Heart left ventricle (tissue), 16 donors: ENCODE measurements around the gene PPP1R12C. TPM values are rescaled to one million over a fixed set of nuclear protein-coding genes. Genes with fewer than 3 reads are reported as not detected.
A peak's percentile ranks its signal among the peaks of the same experiment; 100 is the strongest.
"Not testable (repeated sequence)": the region's sequence is repeated elsewhere in the genome, so short reads cannot be mapped to it uniquely, and the experiment has no call there.

Experiments
- ATAC-seq, 4 donors: fragments of 200-7000 bp; cut with Tn5 transposase; one replicate each; pipeline ENCODE4 v1.9.1; 2020 to 2022; ENCODE audit warnings: moderate library complexity in 4 of 4, mild to moderate bottlenecking in 3 of 4, moderate number of reproducible peaks in 1 of 4
- DNase-seq, 5 donors: peaks; one replicate each; pipeline ENCODE4 v3.0.0-alpha.2; 2020
- H3K27ac ChIP-seq, 12 donors: fragments of 200-600 bp; sonication (generic) in 4 of 12; one replicate each; pipeline versions ENCODE4 v1.5.0 to v1.8.0; 2016 to 2022; ENCODE audit warnings: mild to moderate bottlenecking in 2 of 12
- H3K27me3 ChIP-seq, 9 donors: fragments of 200-600 bp; sonication (generic) in 2 of 9; one replicate each; pipeline versions ENCODE4 v1.5.1 to v1.8.0; 2016 to 2022; ENCODE audit warnings: mild to moderate bottlenecking in 3 of 9
- H3K36me3 ChIP-seq, 9 donors: fragments of 200-600 bp; sonication (generic) in 2 of 9; one replicate each; pipeline versions ENCODE4 v1.5.0 to v1.8.0; 2018 to 2022; ENCODE audit warnings: mild to moderate bottlenecking in 2 of 9
- H3K4me1 ChIP-seq, 12 donors: fragments of 200-600 bp; sonication (generic) in 4 of 12; one replicate each; pipeline versions ENCODE4 v1.5.0 to v1.8.0; 2016 to 2022; ENCODE audit warnings: mild to moderate bottlenecking in 3 of 12
- H3K4me3 ChIP-seq, 12 donors: fragments of 200-600 bp; sonication (generic) in 4 of 12; one replicate each; pipeline versions ENCODE4 v1.5.0 to v1.8.0; 2017 to 2022; ENCODE audit warnings: mild to moderate bottlenecking in 9 of 12, moderate library complexity in 4 of 12
- H3K9me3 ChIP-seq, 12 donors: fragments of 200-600 bp; sonication (generic) in 4 of 12; one replicate each; pipeline versions ENCODE4 v1.5.0 to v1.8.0; 2016 to 2022; ENCODE audit warnings: mild to moderate bottlenecking in 1 of 12
- POLR2A ChIP-seq, 2 donors: fragments of 450-650 bp; IDR thresholded peaks; one replicate each; pipeline ENCODE4 v1.6.1; 2017; ENCODE audit warnings: antibody characterized with exemption in 2 of 2, mild to moderate bottlenecking in 2 of 2, moderate library complexity in 2 of 2
- WGBS, 4 donors: extraction: QIAGEN DNeasy Blood & Tissue Kit in 2 of 4; methylation state at CpG; one replicate each; pipeline versions ENCODE4 v1.1.5 to v1.1.7; 2013 to 2018; 5-methylcytosine and 5-hydroxymethylcytosine counted together
- intact Hi-C, 10 donors: fragments of 100-400 bp; cut with DNase I; formaldehyde crosslinking; loops; one replicate each; pipeline versions ENCODE4 v1.11.1 to v1.14.2; 2022
- polyA plus RNA-seq, 2 donors: library from polyadenylated mRNA; stranded (reverse); fragments of 200-250 nt; gene quantifications; one replicate each; pipeline ENCODE4 v1.2.3, GENCODE V29; 2013
- total RNA-seq, 9 donors: library from RNA; depleted of rRNA in 2 of 9; stranded (reverse); fragments of >200 nt in 2 of 9; fragmentation: NEBNext Ultra II Directional in 3 of 9; extraction: Animal tissue kit (Norgen Biotek cat#: 25700) in 3 of 9; gene quantifications; one replicate each; pipeline versions ENCODE4 v1.1.0 to v1.2.4, GENCODE V29; 2016 to 2023
- TF ChIP-seq, protein P1 (sequence below), 12 donors: fragments of 200-600 bp; sonication (generic) in 4 of 12; IDR thresholded peaks; one replicate each; pipeline versions ENCODE4 v1.5.0 to v1.8.0; 2018 to 2022; ENCODE audit warnings: antibody characterized with exemption in 12 of 12, mild to moderate bottlenecking in 5 of 12
- donor health status: ischemic (EF 13 %, LVEDD 7.1; RV severe dilation, severe dysfunction).
- donor health status: healthy with polysubstance abuse.
- donor health status: DM: no; HTN: yes; CAD: no.
- donor health status: DM: no; HTN: no; CAD: no.
- donor health status: ischemic (EF 25% LVEDD 6.9; RV normal size, moderate dysfunction).
- donor health status: ischemic (EF 25% LVEDD 5.7; RV mildly dilated, moderate dysfunction).
- donor health status: healthy.
- donor health status: DM: yes; HTN: yes; CAD: no.
- donor health status: ischemic (EF 35%, LVEDD 5.7; RV mildly dilated, moderate dysfunction).
- donor health status: nonischemic (EF 11% LVEDD 7.7; RV severe dilation, severe dysfunction).
- donor health status: DM: yes; HTN: yes; CAD: no.
- donor health status: PGD.
- donor health status: ischemic (EF 29% LVEDD 5.4; RV normal size, mild dysfunction).
- donor health status: nonischemic (EF 23%, LVEDD 6.1; RV moderate dilation, normal function).

Gene PPP1R12C
- total and polyA plus RNA-seq, 11 donors, result 116 to 324 (median 209) TPM

- Histone ChIP-seq H3K9me3 (peaks cover 0 to 5% (median 0%) of the 10 kb centered on the region in 12 donors), H3K27ac (peak overlapping the region in 3 of 12 donors; percentile 12 to 41 (median 33)), H3K27me3 (peaks cover 5 to 44% (median 22%) of the 10 kb centered on the region in 9 donors), H3K4me1 (peaks cover 0 to 8% (median 0%) of the 10 kb centered on the region in 12 donors), H3K36me3 (no peaks in the 10 kb centered on the region), H3K4me3 (peak overlapping the region in 9 of 12 donors; percentile 10 to 40 (median 24))
- no peak for TF ChIP-seq POLR2A (IDR thresholded peaks at IDR 0.05)
- TF ChIP-seq, protein P1, sequence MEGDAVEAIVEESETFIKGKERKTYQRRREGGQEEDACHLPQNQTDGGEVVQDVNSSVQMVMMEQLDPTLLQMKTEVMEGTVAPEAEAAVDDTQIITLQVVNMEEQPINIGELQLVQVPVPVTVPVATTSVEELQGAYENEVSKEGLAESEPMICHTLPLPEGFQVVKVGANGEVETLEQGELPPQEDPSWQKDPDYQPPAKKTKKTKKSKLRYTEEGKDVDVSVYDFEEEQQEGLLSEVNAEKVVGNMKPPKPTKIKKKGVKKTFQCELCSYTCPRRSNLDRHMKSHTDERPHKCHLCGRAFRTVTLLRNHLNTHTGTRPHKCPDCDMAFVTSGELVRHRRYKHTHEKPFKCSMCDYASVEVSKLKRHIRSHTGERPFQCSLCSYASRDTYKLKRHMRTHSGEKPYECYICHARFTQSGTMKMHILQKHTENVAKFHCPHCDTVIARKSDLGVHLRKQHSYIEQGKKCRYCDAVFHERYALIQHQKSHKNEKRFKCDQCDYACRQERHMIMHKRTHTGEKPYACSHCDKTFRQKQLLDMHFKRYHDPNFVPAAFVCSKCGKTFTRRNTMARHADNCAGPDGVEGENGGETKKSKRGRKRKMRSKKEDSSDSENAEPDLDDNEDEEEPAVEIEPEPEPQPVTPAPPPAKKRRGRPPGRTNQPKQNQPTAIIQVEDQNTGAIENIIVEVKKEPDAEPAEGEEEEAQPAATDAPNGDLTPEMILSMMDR (IDR thresholded peaks at IDR 0.05), result no peak
- WGBS, 4 donors, result 7 to 10% (median 7%) methylated on average over 24 to 30 of the region's 30 CpGs
- DNase-seq, result peak in 2 of 5 donors; percentile 43 to 65
- intact Hi-C loops, result no loop called here
- ATAC-seq, result peak; percentile 36 to 84 (median 66)
Measured at GRCh38 chr19:55068950-55069864, 48.2 kb downstream of the PPP1R12C start.

DNA sequence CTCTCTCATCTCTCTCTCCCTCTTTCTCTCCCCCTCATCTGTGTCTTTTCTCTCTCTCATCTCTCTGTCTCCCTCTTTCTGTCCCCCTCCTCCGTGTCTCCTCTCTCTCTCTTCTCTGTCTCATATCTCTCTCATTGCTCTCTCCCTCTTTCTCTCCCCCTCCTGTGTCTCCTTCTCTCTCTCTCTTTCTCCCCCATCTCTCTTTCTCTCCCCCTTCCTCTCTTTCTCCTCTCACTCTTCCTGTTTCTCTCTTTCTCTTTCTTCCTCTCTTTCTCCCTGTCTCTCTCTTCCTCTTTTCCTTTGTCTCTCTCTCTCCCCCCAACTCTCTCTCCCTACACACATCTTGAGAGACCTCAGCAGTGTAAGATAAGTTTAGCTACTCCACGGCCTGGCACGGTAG lies 49.6 kb downstream of the PPP1R12C start:
- intact Hi-C loops, result no loop called here
- DNase-seq (no peak), ATAC-seq (no peak)
- WGBS, 4 donors, result 20 to 28% (median 24%) methylated on average over 3 of the region's 3 CpGs
- Histone ChIP-seq H3K36me3 (no peaks in the 10 kb centered on the region), H3K4me1 (peaks cover 0 to 8% (median 0%) of the 10 kb centered on the region in 12 donors), H3K27me3 (peaks cover 5 to 44% (median 22%) of the 10 kb centered on the region in 9 donors), H3K9me3 (peaks cover 0 to 4% (median 0%) of the 10 kb centered on the region in 12 donors), H3K4me3 (no peak overlapping the region), H3K27ac (no peak overlapping the region)
- TF ChIP-seq, protein P1 (IDR thresholded peaks at IDR 0.05), result no peak
- TF ChIP-seq POLR2A (IDR thresholded peaks at IDR 0.05), result no peak

DNA sequence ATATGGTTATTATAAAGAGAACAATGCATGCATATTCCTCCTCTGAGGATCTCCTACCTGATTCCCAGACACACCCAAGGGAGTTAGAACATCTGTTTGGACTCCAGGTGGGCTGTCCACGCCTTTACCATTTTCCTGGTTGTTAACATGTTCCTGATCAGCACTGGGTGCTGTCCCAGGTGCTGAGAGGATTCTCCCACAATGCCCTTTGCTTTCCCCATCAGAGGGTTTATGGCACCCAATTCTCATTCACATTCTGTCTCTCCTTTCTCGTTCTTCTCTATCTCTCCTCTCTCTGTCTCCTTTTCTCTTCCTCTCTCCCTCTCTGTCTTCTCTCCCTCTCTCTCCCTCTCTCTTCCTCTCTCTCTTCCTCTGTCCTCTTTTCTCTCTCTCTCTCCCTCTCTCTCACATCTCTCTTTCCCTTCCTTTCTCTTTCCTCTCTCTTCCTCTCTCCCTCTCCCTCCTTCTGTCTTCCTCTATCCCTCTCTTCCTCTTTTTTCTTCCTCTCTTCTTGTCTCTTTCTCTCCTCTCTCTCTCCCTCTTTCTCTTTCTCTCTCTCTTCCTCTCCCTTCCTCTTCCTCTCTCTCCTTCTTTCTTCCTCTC lies 51.2 kb downstream of the PPP1R12C start:
- H3K27me3 ChIP-seq, result peaks cover 5 to 35% (median 15%) of the 10 kb centered on the region in 9 donors
- intact Hi-C loops, result no loop called here
- DNase-seq (no peak), ATAC-seq (no peak)
- H3K36me3 ChIP-seq, result no peaks in the 10 kb centered on the region
- no peak overlapping the region for H3K4me3 ChIP-seq
- TF ChIP-seq POLR2A (IDR thresholded peaks at IDR 0.05), result no peak
- TF ChIP-seq, protein P1 (IDR thresholded peaks at IDR 0.05), result no peak
- WGBS, 4 donors, result 17 to 33% (median 26%) methylated on average over 2 of the region's 2 CpGs
- H3K27ac ChIP-seq, result no peak overlapping the region
- no peaks in the 10 kb centered on the region for H3K9me3 ChIP-seq
- H3K4me1 ChIP-seq, result peaks cover 0 to 24% (median 9%) of the 10 kb centered on the region in 12 donors

- 76 to 87% (median 83%) methylated on average over 9 of the region's 9 CpGs for WGBS, 4 donors
- intact Hi-C loops, H3K4me3 ChIP-seq: not testable (repeated sequence)
Measured at GRCh38 chr19:55065516-55065915, 51.9 kb downstream of the PPP1R12C start.

More at GRCh38 chr19:55065516-55065915, 51.9 kb downstream of the PPP1R12C start:
- H3K27ac ChIP-seq, H3K9me3 ChIP-seq, ATAC-seq, H3K36me3 ChIP-seq: not testable (repeated sequence)
- Histone ChIP-seq H3K4me1 (peaks cover 0 to 29% (median 10%) of the 10 kb centered on the region in 12 donors), H3K27me3 (peaks cover 5 to 28% (median 13%) of the 10 kb centered on the region in 9 donors)
- DNase-seq, result peak in 1 of 5 donors; percentile 6
